ENCODE measurements around the gene ABHD17A. TPM values are rescaled to one million over a fixed set of nuclear protein-coding genes. Genes with fewer than 3 reads are reported as not detected.
A peak's percentile ranks its signal among the peaks of the same experiment; 100 is the strongest.

ABHD17A gene
- total RNA-seq, 1 donor from 2014 or later: 283 TPM

DNA sequence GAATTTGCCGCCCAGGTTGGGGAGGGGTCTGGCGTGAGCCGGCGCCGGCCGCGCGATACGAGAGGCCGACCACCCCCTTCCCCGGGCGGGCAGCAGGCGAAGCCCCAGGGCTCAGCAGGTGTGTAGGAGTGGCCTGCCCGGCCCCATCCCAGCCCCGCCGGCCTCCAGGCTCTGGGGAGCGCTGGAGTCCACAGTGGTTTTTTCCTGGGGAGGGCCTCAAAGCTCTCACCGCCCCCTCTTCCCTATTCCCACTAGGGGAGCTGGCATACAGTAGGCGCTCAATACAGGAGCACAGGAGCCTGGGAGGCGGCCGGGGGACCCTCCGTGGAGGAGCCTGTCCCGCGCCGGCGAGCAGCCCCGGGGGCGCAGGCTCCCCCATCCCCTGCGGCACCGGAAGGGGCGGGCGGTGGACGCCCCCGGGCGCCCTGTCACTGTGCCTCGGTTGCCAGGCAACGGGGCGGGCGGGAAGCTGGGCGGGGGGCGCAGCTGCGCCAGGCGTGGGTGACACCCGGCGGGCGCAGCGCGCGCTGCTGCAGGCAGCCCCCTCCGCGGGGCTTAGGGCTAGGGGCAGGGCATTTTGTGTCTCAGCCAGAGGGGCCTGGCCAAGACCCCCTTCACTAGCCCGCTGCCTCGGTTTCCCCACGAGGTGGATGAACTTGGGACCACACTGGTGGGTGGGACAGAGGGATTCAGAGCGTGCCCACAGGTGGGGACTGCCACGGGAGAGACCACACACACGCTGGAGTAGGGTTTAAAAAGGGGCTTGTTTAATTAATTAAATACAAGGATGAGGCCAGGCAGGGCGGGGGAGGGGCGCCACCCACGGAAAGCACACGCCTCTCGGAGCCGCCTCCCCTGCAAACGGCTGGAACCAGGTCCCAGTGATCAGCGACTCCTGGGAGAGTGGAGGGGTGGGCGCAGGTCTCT, 33.4 kb downstream of the ABHD17A start:
- Mint-ChIP-seq H3K27me3 (ENCODE audit: unreplicated experiment) (peaks cover 34% of the 10 kb centered on the region), H3K27ac (ENCODE audit: unreplicated experiment) (no peak overlapping the region), H3K9me3 (ENCODE audit: unreplicated experiment) (no peaks in the 10 kb centered on the region), H3K4me3 (ENCODE audit: unreplicated experiment) (no peak overlapping the region), H3K4me1 (ENCODE audit: unreplicated experiment) (peaks cover 10% of the 10 kb centered on the region), H3K36me3 (ENCODE audit: low read depth, unreplicated experiment) (peaks cover 11% of the 10 kb centered on the region)
- no peak for TF ChIP-seq CTCF (IDR thresholded peaks at IDR 0.05; ENCODE audit: unreplicated experiment)
- peak; percentile 19 for DNase-seq (ENCODE audit: low spot score)

DNA sequence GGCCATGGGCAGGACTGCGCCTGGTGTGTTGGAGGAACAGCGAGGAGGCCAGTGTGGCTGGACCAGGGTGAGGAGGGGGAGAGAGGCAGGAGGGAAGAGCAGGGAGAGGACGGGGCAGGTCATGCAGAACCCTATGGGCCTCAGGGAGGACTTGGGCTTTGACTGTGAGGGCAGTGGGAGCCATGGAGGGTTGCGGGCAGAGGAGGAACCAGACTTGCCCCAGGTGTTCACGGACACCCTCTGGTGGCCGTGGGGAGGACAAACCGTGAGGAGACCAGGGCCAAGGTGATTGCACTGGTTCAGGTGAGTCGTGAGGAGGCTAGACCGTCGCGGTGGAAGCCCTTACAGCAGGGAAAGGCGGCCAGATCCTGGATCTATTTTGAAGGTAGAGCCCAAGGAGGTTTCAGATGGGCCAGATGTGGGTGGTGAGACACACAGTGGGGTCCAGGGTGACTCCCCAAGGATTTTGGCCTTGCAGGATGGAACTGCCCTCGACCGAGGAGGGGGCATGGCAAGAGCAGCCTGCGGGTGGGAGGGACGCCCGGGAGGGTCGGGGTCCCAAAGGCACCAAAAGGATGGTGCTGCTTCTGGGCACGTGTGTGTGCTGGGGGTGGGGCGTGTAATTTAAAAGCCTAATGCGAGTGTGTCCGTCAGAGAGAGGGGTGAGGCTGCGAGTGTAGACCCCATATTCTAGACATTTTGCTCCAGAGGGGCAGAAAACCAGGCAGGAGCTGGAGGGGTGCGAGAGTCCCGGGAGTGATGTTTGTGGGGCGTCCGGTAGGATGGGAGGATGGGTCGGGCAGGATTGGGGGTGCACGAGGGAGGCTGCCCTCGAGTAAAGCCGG, 34.3 kb downstream of the ABHD17A start:
- no peak for TF ChIP-seq CTCF (IDR thresholded peaks at IDR 0.05; ENCODE audit: unreplicated experiment)
- H3K27ac Mint-ChIP-seq (ENCODE audit: unreplicated experiment): no peak overlapping the region
- no peak overlapping the region for H3K4me3 Mint-ChIP-seq (ENCODE audit: unreplicated experiment)
- peaks cover 15% of the 10 kb centered on the region for H3K36me3 Mint-ChIP-seq (ENCODE audit: low read depth, unreplicated experiment)
- no peaks in the 10 kb centered on the region for H3K9me3 Mint-ChIP-seq (ENCODE audit: unreplicated experiment)
- peaks cover 38% of the 10 kb centered on the region for H3K27me3 Mint-ChIP-seq (ENCODE audit: unreplicated experiment)
- H3K4me1 Mint-ChIP-seq (ENCODE audit: unreplicated experiment): peaks cover 11% of the 10 kb centered on the region
- no peak for DNase-seq (ENCODE audit: low spot score)

- no peak for DNase-seq (ENCODE audit: low spot score)
- peaks cover 40% of the 10 kb centered on the region for H3K27me3 Mint-ChIP-seq (ENCODE audit: unreplicated experiment)
- H3K27ac Mint-ChIP-seq (ENCODE audit: unreplicated experiment): no peak overlapping the region
- TF ChIP-seq CTCF (IDR thresholded peaks at IDR 0.05; ENCODE audit: unreplicated experiment): no peak
- peaks cover 18% of the 10 kb centered on the region for H3K36me3 Mint-ChIP-seq (ENCODE audit: low read depth, unreplicated experiment)
- H3K9me3 Mint-ChIP-seq (ENCODE audit: unreplicated experiment): no peaks in the 10 kb centered on the region
- peaks cover 14% of the 10 kb centered on the region for H3K4me1 Mint-ChIP-seq (ENCODE audit: unreplicated experiment)
- no peak overlapping the region for H3K4me3 Mint-ChIP-seq (ENCODE audit: unreplicated experiment)
These were observed 35.4 kb downstream of the ABHD17A start for GRCh38 chr19:1849886-1850398.

DNA sequence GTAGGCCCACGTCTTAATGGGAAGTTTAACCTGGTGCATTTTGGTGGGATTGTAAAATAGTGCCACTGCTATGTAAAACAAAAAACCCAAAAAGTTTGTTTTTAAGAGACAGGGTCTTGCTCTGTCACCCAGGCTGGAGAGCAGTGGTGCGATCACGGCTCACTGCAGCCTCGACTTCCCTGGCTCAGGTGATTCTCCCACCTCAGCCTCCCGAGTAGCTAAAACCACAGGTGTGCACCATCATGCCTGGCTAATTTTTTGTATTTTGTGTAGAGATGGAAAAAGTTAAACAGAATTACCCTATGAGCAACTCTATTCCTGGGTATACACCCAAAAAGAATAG, 36.2 kb downstream of the ABHD17A start:
- Mint-ChIP-seq H3K9me3 (ENCODE audit: unreplicated experiment) (no peaks in the 10 kb centered on the region), H3K4me3 (ENCODE audit: unreplicated experiment) (peak overlapping the region; percentile 90), H3K27ac (ENCODE audit: unreplicated experiment) (no peak overlapping the region), H3K27me3 (ENCODE audit: unreplicated experiment) (peaks cover 40% of the 10 kb centered on the region), H3K4me1 (ENCODE audit: unreplicated experiment) (peaks cover 14% of the 10 kb centered on the region), H3K36me3 (ENCODE audit: low read depth, unreplicated experiment) (peaks cover 18% of the 10 kb centered on the region)
- DNase-seq (ENCODE audit: low spot score): no peak
- TF ChIP-seq CTCF (IDR thresholded peaks at IDR 0.05; ENCODE audit: unreplicated experiment): no peak
